ENCODE data around the gene ASL.

ASL gene

GRCh38 chr7:66140924-66141323 is 65.3 kb downstream of the ASL start:
- DNase-seq (ENCODE audit: insufficient read length, low spot score) (no peak), FAIRE-seq (no peak)
- TF ChIP-seq, protein P1, sequence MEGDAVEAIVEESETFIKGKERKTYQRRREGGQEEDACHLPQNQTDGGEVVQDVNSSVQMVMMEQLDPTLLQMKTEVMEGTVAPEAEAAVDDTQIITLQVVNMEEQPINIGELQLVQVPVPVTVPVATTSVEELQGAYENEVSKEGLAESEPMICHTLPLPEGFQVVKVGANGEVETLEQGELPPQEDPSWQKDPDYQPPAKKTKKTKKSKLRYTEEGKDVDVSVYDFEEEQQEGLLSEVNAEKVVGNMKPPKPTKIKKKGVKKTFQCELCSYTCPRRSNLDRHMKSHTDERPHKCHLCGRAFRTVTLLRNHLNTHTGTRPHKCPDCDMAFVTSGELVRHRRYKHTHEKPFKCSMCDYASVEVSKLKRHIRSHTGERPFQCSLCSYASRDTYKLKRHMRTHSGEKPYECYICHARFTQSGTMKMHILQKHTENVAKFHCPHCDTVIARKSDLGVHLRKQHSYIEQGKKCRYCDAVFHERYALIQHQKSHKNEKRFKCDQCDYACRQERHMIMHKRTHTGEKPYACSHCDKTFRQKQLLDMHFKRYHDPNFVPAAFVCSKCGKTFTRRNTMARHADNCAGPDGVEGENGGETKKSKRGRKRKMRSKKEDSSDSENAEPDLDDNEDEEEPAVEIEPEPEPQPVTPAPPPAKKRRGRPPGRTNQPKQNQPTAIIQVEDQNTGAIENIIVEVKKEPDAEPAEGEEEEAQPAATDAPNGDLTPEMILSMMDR (IDR thresholded peaks at IDR 0.05; ENCODE audit: insufficient read depth, missing control alignments) = peak; percentile 62

DNA sequence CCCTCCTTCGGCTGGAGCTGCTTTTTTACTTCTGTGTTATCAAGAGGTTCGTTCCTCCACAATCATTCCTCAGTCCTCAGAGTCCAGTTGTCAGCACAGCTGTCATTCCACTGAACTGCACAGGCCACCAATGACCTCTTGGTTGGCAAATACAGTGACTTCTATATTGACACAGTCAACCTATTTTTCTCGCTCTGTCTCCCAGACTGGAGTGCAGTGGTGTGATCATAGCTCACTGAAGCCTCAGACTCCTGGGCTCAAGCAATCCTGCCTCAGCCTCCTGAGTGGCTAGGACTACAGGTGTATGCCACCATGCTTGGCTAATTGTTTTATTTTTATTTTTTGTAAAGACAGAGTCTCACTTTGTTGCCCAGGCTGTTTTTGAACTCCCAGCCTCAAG is 66.7 kb downstream of the ASL start:
- DNase-seq (ENCODE audit: insufficient read length, low spot score) (no peak), FAIRE-seq (no peak)
- TF ChIP-seq, protein P1 (IDR thresholded peaks at IDR 0.05; ENCODE audit: insufficient read depth, missing control alignments) = no peak

DNA sequence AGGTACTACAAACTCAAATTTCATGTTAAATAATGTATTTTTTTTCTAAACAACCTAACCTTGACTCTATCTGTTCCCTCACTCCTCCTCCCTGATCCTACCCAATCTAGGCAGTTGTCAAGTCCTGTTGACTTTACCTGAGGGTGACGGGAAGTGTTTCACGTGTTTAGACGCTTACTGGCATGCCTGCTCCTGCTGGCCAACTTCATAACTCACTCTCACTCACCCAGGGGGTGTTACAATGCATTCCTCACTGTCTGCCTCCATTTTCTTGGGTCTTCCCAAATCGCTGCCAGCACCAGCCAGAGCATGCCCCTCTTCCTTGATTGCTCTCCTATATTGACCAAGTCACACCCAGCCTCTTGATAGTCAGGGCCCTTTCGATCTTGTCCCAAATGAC is 67.4 kb downstream of the ASL start:
- TF ChIP-seq, protein P1 (IDR thresholded peaks at IDR 0.05; ENCODE audit: insufficient read depth, missing control alignments) = no peak
- FAIRE-seq (no peak), DNase-seq (ENCODE audit: insufficient read length, low spot score) (no peak)

Measured in D721Med (cell line).